Right kidney (tissue), 1 donor: ENCODE measurements around the gene GALNT7.
"Not testable (repeated sequence)": the region's sequence is repeated elsewhere in the genome, so short reads cannot be mapped to it uniquely, and the experiment has no call there.

Experiments used
- DNase-seq: peaks from one replicate; pipeline ENCODE4 v3.0.0-alpha.2; 2016

The GALNT7 gene

DNA sequence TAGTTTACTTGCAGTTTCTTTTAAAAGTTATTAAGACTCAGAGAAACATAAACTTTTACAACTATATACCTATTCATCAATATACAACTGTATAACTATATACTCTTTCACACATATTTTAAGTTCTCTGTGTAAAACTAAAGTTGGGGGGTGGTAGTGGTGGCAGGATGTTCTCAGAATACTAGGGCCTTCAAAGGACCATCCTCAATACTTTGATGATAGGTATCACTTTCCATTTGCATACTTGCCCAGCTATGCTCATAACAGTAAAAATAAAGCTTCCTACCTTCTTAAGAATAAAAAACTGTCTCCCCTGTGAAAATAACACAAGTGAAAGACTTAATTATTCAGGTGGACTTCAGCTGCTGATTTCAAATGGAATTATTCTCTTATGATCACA is 2.9 kb upstream of the GALNT7 start:
- no peak for DNase-seq

DNA sequence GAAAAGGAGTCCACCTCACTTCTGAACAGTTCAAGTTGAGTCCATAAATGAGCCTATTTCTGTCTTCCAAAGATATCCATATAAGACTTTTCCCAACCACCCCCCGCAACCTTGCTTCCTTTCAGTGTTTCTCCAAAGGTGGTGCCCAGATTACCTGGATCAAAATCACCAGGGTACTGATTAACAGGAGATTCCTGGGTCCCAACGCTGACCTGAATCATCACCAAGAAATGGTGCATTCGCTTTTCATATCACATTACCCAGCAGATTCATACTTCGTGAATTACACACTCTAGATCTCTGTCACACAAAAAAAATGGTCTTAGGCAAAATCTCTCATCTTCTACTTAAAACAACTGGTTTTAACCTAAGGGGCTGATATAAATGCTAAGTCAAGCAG is 2.1 kb upstream of the GALNT7 start:
- no peak for DNase-seq

DNA sequence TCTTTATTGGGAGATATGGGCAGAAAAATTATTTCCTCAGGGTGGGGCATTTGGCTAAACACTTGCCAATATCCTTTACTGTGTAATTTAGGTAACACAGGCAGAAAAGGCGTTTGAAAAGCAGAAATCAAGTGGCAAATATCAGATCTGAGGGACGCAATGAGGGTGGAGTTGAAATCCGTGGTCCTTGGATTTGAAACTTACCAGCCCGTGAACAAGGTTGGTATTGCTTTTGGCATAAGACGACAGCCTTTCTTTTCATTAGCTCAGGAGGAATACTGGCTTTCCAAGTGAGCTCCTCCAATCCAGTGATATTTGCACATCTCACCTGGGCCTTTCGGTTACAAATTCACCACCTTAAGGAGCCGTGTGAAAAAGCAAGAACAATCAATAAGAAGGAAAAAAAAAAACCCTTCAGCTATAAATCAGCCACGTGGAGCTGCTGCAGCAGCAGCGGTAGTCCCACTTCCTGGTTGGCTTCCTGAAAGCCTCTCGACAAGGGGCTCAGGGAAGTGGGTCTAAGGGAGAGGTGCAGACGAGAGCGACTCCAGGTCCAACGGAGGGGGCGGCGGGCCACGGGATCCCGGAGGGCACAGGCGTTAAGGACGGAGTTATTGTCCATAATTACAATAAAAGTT is 734 bp upstream of the GALNT7 start:
- no peak for DNase-seq

DNA sequence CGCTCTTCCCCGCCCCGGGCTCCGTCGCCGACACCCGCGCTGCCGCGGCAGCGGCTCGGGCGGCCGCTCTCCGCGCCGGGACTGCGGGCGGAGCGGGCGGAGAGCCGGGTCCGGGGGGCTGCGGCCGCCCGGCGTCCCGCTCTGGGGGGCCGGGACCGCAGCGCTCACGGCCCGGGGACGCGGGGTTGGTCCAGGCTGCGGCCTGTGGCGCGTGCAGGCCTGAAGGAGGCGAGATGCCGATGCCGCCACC is 492 bp downstream of the GALNT7 start:
- no peak for DNase-seq

DNA sequence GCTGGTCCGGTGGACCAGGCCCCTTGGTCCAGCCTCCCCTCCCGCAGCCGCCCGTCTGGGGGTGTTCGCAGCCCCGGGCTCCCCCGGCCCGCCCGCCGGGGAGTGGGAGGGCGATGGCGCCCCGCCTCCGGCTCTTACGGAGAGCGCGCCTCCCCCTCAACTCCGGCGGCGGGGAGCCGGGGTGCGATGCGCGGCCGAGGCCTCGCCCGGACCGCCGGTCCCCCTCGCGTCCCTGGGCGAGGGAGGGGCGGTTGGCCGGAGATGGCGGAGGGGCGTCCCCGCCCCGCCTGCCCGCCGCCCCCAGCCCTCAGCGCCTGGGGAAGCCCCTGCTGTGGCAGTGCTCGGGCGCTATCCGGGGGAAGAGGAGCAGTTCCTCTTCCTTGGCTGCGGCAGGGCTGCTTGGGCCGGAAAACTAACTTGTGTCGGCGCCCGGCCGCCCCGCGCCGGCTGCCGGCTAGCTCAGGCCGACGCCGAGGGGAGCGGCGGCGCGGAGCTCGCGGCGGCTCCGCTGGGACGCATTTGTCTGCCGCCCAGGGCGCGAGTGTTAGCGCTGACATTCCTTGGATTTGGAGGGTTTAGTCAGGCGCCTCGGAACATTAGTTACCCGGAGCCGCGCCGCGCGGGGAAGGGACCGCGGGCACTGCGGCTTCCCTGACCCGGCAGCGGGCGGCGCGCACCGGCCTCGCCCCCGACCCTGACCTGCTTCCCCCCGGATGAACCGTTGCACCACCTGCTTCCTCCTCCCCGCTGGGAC is 994 bp downstream of the GALNT7 start:
- DNase-seq = peak; percentile 92

DNA sequence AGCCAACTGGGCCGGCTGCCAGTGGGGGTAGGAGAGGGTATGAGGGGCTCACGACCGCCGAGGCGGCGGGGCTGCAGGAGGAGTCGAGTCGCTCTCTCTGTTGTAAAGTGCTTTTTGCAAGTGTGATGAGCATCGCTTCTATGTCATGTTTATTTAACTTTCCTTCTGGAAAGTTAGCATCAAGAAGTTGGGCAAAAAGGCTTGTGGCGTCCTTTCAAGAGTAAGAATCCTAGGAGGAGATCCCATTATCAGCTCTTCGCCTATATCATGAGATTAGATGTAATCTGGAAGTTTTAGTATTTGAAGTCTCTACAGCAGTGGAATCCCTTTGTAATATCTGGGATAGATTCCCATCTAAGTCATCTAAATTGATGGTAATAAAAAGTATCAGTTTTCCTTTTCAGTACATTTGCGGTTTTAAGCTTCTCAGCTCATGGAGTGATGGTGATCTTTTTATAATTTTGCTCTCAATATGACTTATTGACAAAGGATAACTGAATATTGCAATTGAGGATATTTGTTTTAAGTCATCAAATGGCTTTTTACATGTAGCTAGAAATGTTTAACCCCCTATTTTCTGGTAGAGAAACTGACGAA is 1.7 kb downstream of the GALNT7 start:
- no peak for DNase-seq

DNA sequence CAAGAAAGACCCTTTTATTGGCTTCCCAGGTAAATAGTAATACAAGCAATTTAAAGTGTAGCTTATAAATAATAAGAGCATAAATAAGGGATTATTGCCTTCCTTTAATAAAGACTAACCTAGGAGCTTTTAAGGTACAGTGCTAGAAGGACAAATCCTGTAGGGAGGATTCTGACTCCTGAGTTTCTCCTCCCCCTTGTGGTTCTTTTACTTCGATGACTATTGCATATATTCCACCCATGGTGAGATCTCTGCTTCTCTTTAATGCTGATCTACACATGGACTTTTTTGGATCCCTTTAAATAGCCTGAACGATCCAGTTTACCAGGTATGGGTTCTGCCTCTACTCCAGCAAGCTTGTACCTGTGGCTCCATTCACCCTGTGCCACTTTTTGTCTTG is 2.5 kb downstream of the GALNT7 start:
- DNase-seq = no peak

DNA sequence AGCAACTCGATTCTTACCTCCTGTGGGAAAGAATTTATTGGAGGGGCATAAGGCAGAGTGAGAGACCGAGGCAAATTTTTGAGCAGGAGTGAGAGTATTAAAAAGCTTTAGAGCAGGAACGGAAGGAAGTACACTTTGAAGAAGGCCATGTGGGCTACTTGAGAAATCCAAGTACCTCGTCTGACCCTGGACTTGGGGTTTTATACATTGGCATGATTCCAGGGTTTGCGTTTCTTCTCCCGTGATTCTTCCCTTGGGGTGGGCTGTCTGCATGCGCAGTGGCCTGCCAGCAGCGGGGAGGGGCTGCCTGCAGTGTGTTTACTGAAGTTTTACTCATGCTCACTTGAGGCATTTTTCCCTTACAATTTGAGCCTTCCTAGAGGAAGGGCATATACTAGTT is 3.4 kb downstream of the GALNT7 start:
- no peak for DNase-seq

DNA sequence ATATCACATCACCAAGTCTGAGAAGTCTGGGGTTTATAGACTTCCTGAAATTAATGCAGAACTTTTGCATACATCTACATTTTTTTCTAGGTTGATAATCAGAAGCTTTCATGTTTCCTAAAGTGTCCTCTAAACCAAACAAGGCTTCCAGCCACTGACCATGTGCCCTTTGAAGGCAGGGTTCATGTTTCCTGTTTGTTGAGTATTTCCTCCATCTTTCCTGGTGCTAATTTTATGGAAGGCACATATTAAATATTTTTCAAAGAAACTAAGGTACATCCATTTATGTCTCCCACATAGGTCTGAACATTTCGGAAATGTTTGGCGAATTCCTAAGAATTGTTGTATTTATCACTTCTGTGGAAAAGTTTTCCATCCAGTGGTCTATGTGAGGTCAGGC is 5.6 kb downstream of the GALNT7 start:
- DNase-seq = no peak

DNA sequence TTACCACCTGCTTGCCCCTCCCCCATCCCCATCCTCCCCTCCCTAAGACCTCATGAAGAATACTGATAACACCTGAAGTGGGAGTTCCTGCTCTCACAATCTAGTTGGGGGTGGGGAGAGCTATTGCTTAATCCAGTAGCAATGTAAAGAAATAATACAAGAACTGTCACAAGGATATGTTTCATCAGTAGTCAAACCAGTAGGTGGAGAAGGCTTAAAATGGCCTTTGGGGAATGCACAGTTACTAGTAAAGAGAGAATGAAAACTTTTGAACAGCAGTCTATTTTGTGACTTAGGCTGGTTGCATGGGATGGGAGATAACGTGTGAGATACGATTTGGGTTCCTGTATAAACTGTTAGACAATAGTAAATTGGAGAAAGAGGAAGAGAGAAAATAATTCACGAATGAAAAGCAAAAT is 6.0 kb downstream of the GALNT7 start:
- no peak for DNase-seq

DNA sequence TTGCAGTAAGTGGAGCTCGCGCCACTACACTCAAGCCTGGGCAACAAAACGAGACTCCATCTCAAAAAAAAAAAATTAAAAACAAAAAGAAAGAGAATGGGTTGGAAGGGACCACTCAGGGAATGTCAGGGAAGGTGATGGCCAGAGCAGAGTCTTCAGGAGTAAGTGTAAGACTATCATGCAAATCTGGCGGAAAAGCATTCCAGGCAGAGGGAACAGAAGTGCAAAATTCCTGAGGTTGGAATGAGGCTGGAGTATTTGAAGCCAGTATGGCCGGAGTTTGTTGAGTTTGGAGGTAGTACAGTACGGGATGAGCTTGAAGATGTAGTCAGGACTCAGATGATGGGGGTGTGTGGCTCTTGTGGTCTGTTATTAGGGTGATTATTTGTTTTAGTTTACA is 7.4 kb downstream of the GALNT7 start:
- no peak for DNase-seq

DNA sequence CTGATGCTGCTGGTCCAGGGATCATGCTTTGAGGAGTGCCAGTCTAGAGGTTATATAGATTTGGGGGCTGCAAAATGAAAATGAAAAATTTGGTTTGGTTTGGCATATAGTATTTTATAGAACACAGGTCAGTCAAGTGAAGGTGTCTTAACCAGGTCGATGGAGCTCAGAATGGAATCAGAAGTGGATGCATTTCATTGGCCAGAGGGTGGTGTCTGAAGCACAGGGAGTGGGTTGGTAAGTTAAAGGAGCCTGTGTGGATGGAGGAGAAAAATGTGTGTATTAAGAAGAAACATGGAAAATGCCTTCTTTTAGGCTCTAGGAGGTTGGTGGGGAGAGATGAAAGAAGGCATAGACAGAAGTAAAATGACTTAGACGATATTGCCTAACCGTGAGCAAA is 8.6 kb downstream of the GALNT7 start:
- DNase-seq = no peak

DNA sequence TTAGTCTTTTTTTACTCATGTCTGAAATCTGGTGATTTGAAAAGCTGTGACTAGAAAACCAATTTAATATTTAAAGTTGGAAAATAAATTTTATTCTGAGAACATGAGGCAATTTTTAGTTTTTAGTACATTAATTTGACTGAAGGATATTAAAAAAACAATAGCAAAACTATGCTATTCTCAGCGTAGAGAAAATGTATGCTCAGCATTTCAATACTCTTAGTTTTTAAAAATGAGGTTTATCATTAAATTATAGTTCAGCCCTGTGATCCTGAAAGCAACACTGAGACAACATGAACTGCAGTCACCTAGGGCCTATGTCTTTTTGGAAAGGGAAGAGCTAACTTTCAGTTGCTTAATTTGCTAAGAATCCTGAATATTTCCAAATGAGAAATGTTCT is 9.5 kb downstream of the GALNT7 start:
- DNase-seq = no peak

DNA sequence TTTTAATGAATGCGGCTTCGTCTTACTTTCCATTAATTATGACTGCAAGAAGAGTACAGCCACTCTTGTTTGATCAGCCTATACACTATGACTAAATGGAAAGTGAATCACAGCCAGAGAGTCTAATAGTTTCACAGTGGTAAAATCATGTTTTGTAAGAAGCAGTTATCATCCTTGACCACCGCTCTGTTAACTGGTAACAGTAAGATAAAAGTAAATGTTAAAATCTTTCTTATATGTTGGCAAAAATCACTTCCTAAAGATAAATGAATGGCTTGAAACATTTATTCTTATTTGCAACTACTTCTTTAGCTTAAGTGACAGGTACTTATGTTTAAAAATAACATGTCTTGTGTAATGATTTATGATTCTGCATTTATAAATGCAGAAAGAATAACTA is 13.2 kb downstream of the GALNT7 start:
- no peak for DNase-seq

DNA sequence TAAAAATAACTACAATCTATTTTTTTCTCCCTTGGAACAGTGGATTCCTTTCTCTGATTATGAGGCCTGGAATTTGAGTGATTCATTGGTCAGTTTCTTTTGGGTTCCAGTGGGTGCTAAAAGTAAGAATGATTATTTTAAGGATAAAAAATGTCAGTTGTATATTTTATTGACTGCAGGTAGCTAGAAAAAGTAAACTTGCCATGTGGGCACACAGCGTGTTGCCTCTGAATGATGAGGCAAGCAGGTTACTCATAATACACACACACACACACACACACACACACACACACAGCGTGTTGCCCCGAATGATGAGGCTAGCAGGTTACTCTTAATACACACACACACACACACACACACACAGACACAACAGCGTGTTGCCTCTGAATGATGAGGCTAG is 13.8 kb downstream of the GALNT7 start:
- no peak for DNase-seq

DNA sequence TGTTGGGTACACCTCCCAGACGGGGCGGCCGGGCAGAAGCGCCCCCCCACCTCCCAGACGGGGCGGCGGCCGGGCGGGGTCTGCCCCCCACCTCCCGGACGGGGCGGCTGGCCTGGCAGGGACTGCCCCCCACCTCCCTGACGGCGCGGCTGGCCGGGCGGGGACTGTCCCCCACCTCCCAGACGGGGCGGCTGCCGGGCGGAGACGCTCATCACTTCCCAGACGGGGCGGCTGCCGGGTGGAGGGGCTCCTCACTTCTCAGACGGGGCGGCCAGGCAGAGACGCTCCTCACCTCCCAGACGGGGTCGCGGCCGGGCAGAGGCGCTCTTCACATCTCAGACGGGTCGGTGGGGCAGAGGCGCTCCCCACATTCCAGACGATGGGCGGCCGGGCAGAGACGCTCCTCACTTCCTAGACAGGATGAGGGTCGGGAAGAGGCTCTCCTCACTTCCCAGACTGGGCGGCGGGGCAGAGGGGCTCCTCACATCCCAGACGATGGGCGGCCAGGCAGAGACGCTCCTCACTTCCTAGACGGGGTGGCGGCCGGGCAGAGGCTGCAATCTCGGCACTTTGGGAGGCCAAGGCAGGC is 15.1 kb downstream of the GALNT7 start:
- DNase-seq = not testable (repeated sequence)

DNA sequence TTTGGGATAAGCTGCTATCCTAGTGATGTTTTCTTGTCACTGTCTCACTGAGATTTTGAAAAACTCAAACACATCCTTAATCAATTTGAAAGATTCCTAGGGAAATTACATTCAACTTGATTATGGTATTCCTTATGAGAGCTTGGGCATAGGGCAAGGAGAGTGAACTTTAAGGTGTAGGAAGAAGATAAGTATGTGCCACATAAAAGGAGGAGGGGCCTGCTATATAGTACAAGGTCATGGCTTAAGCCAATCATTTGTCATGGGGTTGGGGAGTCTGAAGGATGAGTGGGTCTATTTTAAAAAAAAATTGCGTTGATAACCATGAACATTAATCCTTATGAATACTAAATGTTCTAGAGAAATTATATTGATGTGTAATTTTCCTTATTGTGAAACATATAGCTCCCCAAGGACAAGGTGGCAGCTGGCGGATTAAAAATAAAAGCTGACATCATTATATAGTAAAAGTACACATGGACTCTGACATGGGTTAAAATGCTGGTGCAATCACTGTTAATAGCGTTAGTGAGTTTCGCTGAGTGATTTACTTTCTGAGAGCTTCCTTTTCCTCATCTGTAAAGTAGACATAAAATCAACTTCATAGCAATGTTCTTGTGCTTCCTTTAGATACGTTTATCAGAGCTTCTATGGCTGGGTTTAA is 17.4 kb downstream of the GALNT7 start:
- no peak for DNase-seq

DNA sequence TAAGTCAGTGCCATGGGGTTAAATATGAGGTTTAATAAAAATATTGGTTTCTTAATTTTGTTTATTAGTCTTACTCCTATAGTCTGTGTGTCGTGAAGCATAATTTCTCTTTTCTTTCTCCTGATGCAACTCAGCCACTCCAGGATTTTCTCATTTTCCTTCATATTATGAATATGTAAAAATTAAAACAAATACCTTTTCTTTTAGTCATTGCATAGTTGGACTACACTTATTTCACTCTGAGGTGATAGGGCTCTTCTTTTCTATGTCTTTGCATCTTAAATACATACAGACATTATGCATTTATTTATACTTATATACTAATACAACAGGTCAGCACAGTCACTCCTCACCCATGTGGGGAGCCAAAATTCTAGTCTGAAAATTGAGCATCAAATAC is 19.1 kb downstream of the GALNT7 start:
- no peak for DNase-seq

DNA sequence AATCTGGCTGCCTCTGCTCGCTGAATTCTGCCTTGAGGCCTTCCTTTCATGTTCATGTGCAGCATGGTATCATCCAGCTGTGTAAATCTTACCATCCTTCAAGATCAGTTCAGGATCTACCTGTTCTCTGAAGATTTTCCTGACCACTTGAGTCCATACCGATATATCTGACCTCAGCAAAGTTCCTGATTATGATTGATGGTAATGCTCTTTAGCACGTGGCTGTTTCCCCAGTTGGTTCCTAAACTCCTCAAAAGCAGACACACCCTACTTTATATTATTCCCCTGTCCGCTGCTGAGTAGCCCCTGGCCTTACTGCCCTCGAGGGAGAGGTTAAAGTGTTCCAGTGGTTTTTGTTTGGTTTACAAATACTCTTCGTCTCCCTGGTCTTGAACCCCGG is 20.0 kb downstream of the GALNT7 start:
- no peak for DNase-seq

DNA sequence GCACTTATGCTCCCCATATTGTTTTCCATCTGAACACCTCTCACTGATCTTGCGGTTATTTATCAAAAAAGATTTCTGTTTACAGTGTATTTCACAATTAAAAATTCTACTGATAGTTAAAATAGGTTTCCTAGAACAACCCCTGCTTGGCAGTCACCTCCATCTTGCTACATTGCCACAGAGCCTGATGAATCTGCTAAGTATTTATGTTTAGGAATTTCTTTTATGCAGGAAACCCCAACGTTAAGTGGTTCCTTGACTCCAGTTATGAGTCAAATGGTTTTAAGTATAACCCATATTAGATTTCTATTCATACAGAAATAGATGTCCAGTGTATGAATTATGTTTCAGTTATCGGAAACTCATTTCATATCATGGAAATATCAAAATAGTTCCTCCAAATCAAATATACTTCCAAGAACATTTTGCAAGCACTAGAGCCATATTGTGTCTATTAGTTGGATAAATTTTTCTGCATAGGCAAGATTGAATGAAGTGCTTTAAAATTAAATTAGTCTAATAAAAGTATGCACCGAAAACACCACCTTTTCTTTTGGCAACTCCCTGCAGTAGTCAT is 20.6 kb downstream of the GALNT7 start:
- DNase-seq = no peak

DNA sequence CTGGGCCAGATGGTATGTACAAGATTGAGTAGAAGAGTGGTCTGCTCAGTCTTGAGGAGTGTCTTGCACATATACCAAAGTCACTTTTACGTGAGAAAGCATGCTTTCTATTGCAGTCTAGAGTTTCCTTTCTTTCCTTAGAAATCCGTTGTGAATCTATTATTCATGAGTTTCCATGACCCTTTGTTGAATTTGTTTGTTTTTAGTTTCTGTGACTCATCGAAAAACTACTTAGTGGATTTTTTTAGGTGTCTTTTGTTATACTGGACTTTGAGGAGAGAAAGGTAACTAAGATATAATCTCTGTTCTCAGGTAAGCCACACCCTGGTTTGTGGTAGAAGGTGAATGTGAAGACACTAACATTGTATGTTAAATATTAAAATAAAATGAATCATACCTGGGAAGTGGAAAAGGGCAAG is 23.0 kb downstream of the GALNT7 start:
- DNase-seq = no peak

DNA sequence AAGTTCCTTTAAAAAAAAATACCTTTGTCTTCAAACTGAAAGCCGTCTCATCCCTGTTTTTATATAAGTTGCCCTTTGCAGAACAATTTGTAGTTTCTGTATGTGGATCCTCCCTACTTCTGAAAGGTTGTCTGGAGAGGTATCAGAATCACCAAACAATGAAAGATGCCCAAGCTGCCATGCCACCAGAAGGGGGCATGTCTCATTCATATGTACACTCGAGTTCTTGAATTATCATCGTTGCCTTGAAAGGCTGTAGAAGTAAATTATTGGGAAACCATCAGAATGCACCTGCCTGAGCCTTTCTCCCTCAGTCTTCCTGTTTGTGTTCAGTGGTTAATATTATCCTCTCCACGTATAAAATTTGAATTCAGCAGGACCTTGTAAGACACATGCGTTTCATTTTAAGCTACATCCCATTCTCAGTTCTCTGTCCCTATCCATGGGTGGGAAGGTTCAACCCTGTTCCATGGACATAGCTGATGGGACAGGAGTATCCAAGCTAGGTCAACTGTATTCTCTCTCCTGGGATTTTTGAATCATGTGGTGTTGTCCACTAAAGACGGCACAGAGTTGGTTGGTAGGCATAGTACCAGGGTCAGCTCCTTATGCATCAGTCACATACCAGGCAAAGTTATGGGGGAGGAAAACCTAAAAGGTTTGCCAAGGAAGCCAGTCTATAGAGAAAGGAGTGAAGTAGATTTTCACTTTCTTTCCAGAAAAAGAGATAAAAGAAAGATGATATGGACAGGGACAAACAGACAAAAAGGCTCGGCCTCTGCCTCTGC is 24.0 kb downstream of the GALNT7 start:
- no peak for DNase-seq
